HG03039 (cell line): ENCODE results near the gene MIA.
"Not testable (repeated sequence)": the region's sequence is repeated elsewhere in the genome, so short reads cannot be mapped to it uniquely, and the experiment has no call there.

Source experiments
- ATAC-seq: cut with Tn5 transposase; IDR thresholded peaks from one replicate; pipeline ENCODE4 v1.9.1; 2021; ENCODE audit warnings: mild to moderate bottlenecking, moderate library complexity; ENCODE audit not compliant: unreplicated experiment

The MIA gene

GRCh38 chr19:40815223-40815622, 39.9 kb downstream of the MIA start:
- no peak for ATAC-seq

- not testable (repeated sequence) for ATAC-seq
Observed at GRCh38 chr19:40818480-40819399, 43.4 kb downstream of the MIA start.

DNA sequence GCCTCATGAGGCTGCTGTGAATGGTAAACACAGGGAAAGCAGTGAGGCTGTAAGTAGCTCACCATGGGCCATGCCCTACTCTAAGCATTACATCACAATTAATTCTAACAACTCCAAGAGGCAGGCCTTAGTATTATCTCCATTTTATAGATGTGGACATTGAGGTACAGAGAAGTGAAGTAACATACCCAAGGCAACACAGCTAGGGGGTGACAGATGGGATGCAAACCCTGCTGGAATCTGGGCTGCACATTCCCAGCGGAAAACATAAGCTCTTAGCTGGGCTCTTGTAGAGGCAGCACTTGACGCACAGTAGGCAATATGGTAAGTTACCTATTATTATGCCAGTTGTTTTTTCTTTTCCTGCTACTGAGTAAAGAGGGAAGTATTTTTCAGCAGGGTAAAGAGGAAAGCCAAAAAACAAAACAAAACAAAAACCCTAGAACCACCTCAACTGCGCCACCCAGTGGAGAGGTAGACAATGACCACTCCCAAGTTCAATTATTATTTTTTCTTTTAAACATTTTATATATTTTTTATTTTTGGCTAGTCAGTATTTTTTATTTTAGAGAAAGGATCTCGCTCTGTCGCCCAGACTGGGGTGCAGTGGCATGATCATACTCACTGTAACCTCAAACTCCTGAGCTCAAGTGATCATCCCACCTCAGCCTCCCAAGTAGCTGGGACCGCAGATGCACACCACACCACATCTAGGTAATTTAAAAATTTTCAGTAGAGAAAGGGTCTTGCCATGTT, 44.3 kb downstream of the MIA start:
- not testable (repeated sequence) for ATAC-seq

DNA sequence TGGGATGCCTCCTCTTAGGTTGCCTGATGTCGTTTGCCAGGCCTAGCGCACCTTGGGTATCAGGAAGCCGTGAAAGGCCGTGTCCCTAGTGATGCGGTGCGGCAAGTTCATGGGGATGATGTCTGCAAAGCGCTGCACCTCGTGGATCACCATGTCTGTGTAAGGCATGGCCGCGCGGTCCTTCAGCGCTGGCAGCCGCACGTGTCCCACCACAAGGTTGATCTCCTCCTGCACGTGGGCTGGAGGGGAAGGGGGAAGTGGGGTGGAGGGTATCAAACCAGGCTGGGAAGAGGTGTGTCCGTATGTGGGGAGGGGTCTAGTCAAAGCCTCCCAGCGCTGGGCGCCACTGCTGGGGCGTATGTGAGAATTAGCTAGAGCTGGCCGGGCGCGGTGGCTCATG, 46.8 kb downstream of the MIA start:
- ATAC-seq = no peak

GRCh38 chr19:40822704-40823553, 47.6 kb downstream of the MIA start:
- ATAC-seq = not testable (repeated sequence)

- not testable (repeated sequence) for ATAC-seq
Observed at GRCh38 chr19:40824916-40825315, 49.6 kb downstream of the MIA start.

DNA sequence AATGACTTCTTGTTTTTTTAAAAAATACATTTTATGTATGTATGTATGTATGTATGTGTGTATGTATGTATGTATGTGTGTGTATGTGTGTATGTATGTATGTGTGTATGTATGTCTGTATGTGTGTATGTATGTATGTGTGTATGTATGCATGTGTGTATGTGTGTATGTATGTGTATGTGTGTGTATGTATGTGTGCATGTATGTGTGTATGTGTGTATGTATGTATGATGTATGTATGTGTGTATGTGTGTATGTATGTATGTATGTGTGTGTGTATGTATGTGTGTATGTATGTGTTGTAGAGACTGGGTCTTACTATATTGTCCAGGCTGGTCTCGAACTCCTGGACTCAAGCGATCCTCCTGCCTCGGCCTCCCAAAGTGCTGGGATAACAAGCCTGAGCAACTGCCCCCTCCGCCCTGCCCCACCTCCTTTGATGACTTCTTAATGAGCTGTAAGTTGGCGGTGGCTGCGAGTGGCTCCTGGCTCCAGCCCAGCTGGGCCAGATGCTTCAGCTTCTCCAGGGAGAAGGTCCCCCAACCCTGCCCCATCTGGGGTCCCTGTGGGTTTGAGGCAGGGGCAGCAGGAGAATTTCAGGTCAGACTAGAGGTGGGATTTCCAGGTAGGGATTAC, 50.3 kb downstream of the MIA start:
- ATAC-seq = not testable (repeated sequence)

DNA sequence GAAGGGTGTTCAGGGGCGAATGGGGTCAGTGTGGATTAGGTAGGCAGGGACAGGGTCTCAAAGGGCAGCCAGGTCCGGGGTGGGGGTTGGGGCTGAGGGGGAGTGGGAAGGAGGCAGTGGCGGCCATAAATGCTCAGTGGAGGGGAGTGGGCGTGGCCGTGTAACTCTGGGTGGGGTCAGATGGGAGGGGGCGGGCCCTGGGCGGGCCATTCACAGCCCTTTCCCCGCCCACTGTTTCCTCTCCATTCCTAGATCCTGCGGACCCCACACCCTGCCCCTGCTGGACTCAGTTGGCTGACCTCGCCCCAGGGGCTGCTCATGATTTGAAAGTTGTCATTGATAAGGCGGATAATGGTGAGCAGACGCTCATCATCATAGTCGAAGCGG, 51.0 kb downstream of the MIA start:
- ATAC-seq = not testable (repeated sequence)

DNA sequence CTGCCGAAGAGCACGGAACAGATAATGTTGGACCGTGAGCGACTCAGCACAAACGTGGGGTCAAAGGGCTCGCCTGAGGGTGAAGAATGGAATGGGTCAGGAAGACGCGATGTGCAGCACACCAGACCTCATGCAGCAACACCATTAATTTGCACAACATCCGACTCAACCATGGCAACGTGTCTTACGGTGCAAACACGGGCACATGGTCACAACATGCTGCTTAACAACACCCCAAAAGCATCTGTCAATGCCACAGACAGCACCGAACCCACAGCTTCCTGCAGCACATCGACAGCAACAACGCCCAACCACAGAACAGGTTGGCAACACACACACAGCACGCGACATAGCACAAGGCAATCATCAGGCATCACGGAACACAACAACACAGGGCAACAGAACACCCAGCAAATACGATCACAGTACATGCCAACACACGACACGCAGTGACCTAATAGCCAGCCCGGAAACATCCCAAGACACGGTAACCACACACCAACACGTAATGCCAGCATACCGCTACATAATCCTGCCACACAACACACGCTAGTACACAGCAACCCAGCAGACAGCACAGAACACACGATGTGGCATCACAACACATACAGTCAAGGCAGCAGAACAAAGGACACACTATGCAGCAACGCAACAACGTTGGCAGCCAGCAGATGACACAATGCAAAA, 51.5 kb downstream of the MIA start:
- ATAC-seq = not testable (repeated sequence)
